Testis (tissue), 3 donors: ENCODE results near the gene SMTNL2. TPM values are rescaled to one million over a fixed set of nuclear protein-coding genes. Genes with fewer than 3 reads are reported as not detected.

Source experiments
- DNase-seq: peaks from one replicate; pipeline ENCODE4 v3.0.0-alpha.2; 2019
- H3K27ac ChIP-seq, 2 donors: fragments of 200-600 bp; sonication (generic); one replicate each; pipeline ENCODE4 v1.5.1; 2019
- H3K27me3 ChIP-seq: fragments of 200-600 bp; sonication (generic); one replicate; pipeline ENCODE4 v1.5.1; 2019
- H3K36me3 ChIP-seq: fragments of 200-600 bp; sonication (generic); one replicate; pipeline ENCODE4 v1.5.1; 2017; ENCODE audit warnings: low read depth; ENCODE audit errors: missing control alignments
- H3K4me1 ChIP-seq: fragments of 200-600 bp; sonication (generic); one replicate; pipeline ENCODE4 v1.5.1; 2019
- H3K4me3 ChIP-seq, 2 donors: fragments of 200-600 bp; sonication (generic); one replicate each; pipeline ENCODE4 v1.5.1; 2017 to 2019
- H3K9me3 ChIP-seq: fragments of 200-600 bp; sonication (generic); one replicate; pipeline ENCODE4 v1.5.1; 2017
- CTCF ChIP-seq, 3 experiments: fragments of 450-650 bp in 2 of 3; fragments of 200-600 bp in 1 of 3; sonication (generic) in 1 of 3; IDR thresholded peaks; one replicate each; pipeline ENCODE4 v1.5.1; 2016 to 2019; ENCODE audit warnings: antibody characterized with exemption in 3 of 3, mild to moderate bottlenecking in 2 of 3, moderate library complexity in 1 of 3
- POLR2A ChIP-seq: fragments of 450-650 bp; IDR thresholded peaks from one replicate; pipeline ENCODE4 v1.6.1; 2017; ENCODE audit warnings: antibody characterized with exemption, mild to moderate bottlenecking, moderate library complexity
- WGBS, 2 donors: methylation state at CpG; one replicate each; pipeline ENCODE4 v1.1.5; 2018; 5-methylcytosine and 5-hydroxymethylcytosine counted together
- intact Hi-C: fragments of 100-400 bp; cut with DNase I; formaldehyde crosslinking; loops from one replicate; pipeline ENCODE4 v1.15.1; 2023; ENCODE audit warnings: low total_unique reads
- polyA plus RNA-seq: library from polyadenylated mRNA; stranded (reverse); fragments of 350-450 nt; fragmentation: Illumina TruSeq; extraction: RNeasy Lipid Tissue Mini Kit (QIAGEN cat#74804); gene quantifications from one replicate; pipeline ENCODE4 v1.2.3, GENCODE V29; 2014; ENCODE audit warnings: low read depth, low replicate concordance; ENCODE audit not compliant: insufficient read depth
- total RNA-seq, 2 donors: library from RNA; depleted of rRNA; stranded (reverse); fragments of >200 nt; gene quantifications; one replicate each; pipeline ENCODE4 v1.2.3, GENCODE V29; 2016

Gene SMTNL2
- total and polyA plus RNA-seq, 3 donors from 2014 or later, result 2.6 to 6.9 (median 4.3) TPM

DNA sequence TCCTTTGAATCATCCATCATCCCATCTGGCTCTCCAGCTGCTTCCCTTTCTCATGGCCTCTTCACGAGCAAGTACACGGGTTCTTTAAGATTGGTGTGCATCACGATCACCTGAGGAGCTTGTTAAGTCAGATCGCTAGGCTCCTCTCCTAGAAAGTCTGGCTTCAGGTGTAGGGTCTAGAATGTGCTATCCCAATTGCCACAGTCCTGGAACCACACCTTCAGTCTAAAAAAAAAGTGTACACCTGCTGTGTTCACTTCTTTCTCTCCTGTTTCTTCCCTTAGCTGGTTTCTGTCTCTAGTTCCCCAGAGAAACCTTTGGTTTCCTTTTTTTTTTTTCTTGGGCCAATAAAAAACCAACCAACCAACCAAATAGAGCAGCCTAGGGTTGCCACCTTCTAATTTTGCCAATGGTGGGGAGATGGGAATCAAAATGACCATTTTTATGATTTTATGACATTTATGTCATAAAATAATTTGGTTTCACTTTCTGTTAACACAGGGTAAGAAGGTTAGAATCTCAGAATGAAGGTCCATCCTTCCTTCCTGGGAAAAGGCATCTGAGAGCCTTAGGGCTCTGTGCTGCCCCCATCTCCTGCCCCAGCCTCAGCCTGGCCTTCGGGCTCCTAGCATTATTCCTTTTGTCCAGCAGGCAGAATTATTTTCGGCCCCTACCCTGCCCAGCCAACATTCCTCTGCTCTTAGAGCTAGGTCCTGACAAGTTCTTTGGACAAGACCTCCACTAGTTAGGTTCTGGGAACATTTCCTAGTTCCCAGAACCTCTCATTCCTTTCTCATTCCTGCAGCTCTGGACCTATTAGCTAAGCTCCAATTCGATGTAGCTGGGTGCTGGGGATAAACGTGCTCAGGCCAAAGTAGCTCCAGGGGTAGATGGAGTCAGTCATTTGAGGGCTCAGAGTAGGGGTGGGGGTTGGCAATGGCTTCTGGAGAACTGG, 22.0 kb upstream of the SMTNL2 start:
- 68 to 73% methylated on average over 8 of the region's 8 CpGs for WGBS, 2 donors
- H3K9me3 ChIP-seq, result no peaks in the 10 kb centered on the region
- intact Hi-C loops, result no loop called here
- no peaks in the 10 kb centered on the region for H3K27me3 ChIP-seq
- H3K36me3 ChIP-seq, result no peaks in the 10 kb centered on the region
- H3K27ac ChIP-seq, result no peak overlapping the region
- peaks cover 16% of the 10 kb centered on the region for H3K4me1 ChIP-seq
- H3K4me3 ChIP-seq, result no peak overlapping the region
- TF ChIP-seq CTCF (IDR thresholded peaks at IDR 0.05) (no peak), POLR2A (no peak)
- no peak for DNase-seq

- H3K4me3 ChIP-seq, result no peak overlapping the region
- WGBS, 2 donors, result 41 to 43% methylated on average over 16 of the region's 16 CpGs
- no peaks in the 10 kb centered on the region for H3K27me3 ChIP-seq
- no peak overlapping the region for H3K27ac ChIP-seq
- TF ChIP-seq POLR2A (no peak), CTCF (IDR thresholded peaks at IDR 0.05) (peak; percentile 64 to 75 (median 71))
- peak; percentile 80 for DNase-seq
- H3K36me3 ChIP-seq, result no peaks in the 10 kb centered on the region
- peaks cover 10% of the 10 kb centered on the region for H3K4me1 ChIP-seq
- intact Hi-C loops, result no loop called here
- no peaks in the 10 kb centered on the region for H3K9me3 ChIP-seq
These were observed 18.9 kb upstream of the SMTNL2 start for GRCh38 chr17:4565209-4566141.

GRCh38 chr17:4566785-4567184, 17.5 kb upstream of the SMTNL2 start:
- Histone ChIP-seq H3K27ac (no peak overlapping the region), H3K4me1 (peaks cover 6% of the 10 kb centered on the region), H3K9me3 (no peaks in the 10 kb centered on the region), H3K27me3 (no peaks in the 10 kb centered on the region), H3K4me3 (no peak overlapping the region), H3K36me3 (no peaks in the 10 kb centered on the region)
- intact Hi-C loops, result no loop called here
- 38 to 46% methylated on average over 5 of the region's 5 CpGs for WGBS, 2 donors
- TF ChIP-seq CTCF (IDR thresholded peaks at IDR 0.05) (peak; percentile 74 to 80 (median 76)), POLR2A (no peak)
- DNase-seq, result peak; percentile 86

GRCh38 chr17:4569591-4569990, 14.7 kb upstream of the SMTNL2 start:
- H3K27me3 ChIP-seq, result no peaks in the 10 kb centered on the region
- TF ChIP-seq POLR2A, result no peak
- TF ChIP-seq CTCF (IDR thresholded peaks at IDR 0.05), result no peak
- 29 to 100% methylated on average over 1 of the region's 1 CpG for WGBS, 2 donors
- H3K36me3 ChIP-seq, result no peaks in the 10 kb centered on the region
- H3K4me3 ChIP-seq, result no peak overlapping the region
- no peaks in the 10 kb centered on the region for H3K9me3 ChIP-seq
- DNase-seq, result no peak
- intact Hi-C loops, result no loop called here
- peaks cover 10% of the 10 kb centered on the region for H3K4me1 ChIP-seq
- H3K27ac ChIP-seq, result no peak overlapping the region
